ENCODE measurements around the gene UPK3BL1. TPM values are rescaled to one million over a fixed set of nuclear protein-coding genes. Genes with fewer than 3 reads are reported as not detected.
"Not testable (repeated sequence)": the region's sequence is repeated elsewhere in the genome, so short reads cannot be mapped to it uniquely, and the experiment has no call there.

Gene UPK3BL1
- total and polyA plus RNA-seq, 4 experiments from 2014 or later, result 20.1 to 46.3 (median 35.1) TPM

GRCh38 chr7:102593637-102594334 lies 48.8 kb downstream of the UPK3BL1 start:
- POLR2A ChIA-PET (ENCODE audit: partially characterized antibody); H3K4me1 Mint-ChIP-seq; CTCF ChIA-PET (ENCODE audit: partially characterized antibody); H3K27ac Mint-ChIP-seq; intact Hi-C loops (cut with micrococcal nuclease); H3K4me3 ChIP-seq (ENCODE audit: low read length in 2 of 2); H3K36me3 Mint-ChIP-seq; H3K36me3 ChIP-seq (ENCODE audit: insufficient read depth, low read length); DNase-seq; H3K4me1 ChIP-seq (ENCODE audit: insufficient read depth, low read length); H3K27ac ChIP-seq (ENCODE audit: low read depth, low read length); H3K9me3 Mint-ChIP-seq; H3K27me3 Mint-ChIP-seq; H3K4me3 Mint-ChIP-seq; H3K9me3 ChIP-seq (ENCODE audit: control insufficient read depth in 1 of 2, low read length in 2 of 2); H3K27me3 ChIP-seq (ENCODE audit: insufficient read depth, low read length): not testable (repeated sequence)

- peak; percentile 40 to 77 (median 49) for DNase-seq
- H3K4me3 Mint-ChIP-seq; H3K9me3 Mint-ChIP-seq; H3K27ac ChIP-seq (ENCODE audit: low read depth, low read length); H3K4me3 ChIP-seq (ENCODE audit: low read length in 2 of 2); H3K4me1 ChIP-seq (ENCODE audit: insufficient read depth, low read length); H3K4me1 Mint-ChIP-seq; POLR2A ChIA-PET (ENCODE audit: partially characterized antibody); intact Hi-C loops (cut with micrococcal nuclease); H3K36me3 Mint-ChIP-seq; CTCF ChIA-PET (ENCODE audit: partially characterized antibody); H3K27ac Mint-ChIP-seq; H3K27me3 ChIP-seq (ENCODE audit: insufficient read depth, low read length); H3K9me3 ChIP-seq (ENCODE audit: control insufficient read depth in 1 of 2, low read length in 2 of 2); H3K27me3 Mint-ChIP-seq; H3K36me3 ChIP-seq (ENCODE audit: insufficient read depth, low read length): not testable (repeated sequence)
These were observed 50.0 kb downstream of the UPK3BL1 start for GRCh38 chr7:102592477-102593019.

- DNase-seq; H3K9me3 Mint-ChIP-seq; H3K36me3 ChIP-seq (ENCODE audit: insufficient read depth, low read length); H3K27ac ChIP-seq (ENCODE audit: low read depth, low read length); H3K4me1 ChIP-seq (ENCODE audit: insufficient read depth, low read length); H3K4me3 Mint-ChIP-seq; intact Hi-C loops (cut with micrococcal nuclease); H3K9me3 ChIP-seq (ENCODE audit: control insufficient read depth in 1 of 2, low read length in 2 of 2); H3K27ac Mint-ChIP-seq; H3K36me3 Mint-ChIP-seq; H3K27me3 ChIP-seq (ENCODE audit: insufficient read depth, low read length); H3K4me1 Mint-ChIP-seq; POLR2A ChIA-PET (ENCODE audit: partially characterized antibody); CTCF ChIA-PET (ENCODE audit: partially characterized antibody); H3K4me3 ChIP-seq (ENCODE audit: low read length in 2 of 2); H3K27me3 Mint-ChIP-seq: not testable (repeated sequence)
These were observed 52.7 kb downstream of the UPK3BL1 start for GRCh38 chr7:102589857-102590256.

Other genes with a start within 250 kb of the UPK3BL1 start
- gene PRKRIP1, start 246.4 kb downstream of the UPK3BL1 start, total RNA-seq, result 10 to 100 TPM; 43.2 to 47.6 TPM
- 10 to 100 TPM in 1 of 2 donors, 1 to 10 TPM in 1; 9.7 to 21.7 TPM for gene PRKRIP1, start 246.4 kb downstream of the UPK3BL1 start, polyA plus RNA-seq
- 10 to 100 TPM; 29.0 to 31.6 TPM for gene ORAI2, start 209.2 kb downstream of the UPK3BL1 start, total RNA-seq
- 10 to 100 TPM; 42.9 to 53.3 TPM for gene ORAI2, start 209.2 kb downstream of the UPK3BL1 start, polyA plus RNA-seq
- 10 to 100 TPM; 11.8 to 11.9 TPM for gene ALKBH4, start 177.9 kb downstream of the UPK3BL1 start, total RNA-seq
- 10 to 100 TPM; 15.7 to 16.6 TPM for gene ALKBH4, start 177.9 kb downstream of the UPK3BL1 start, polyA plus RNA-seq
- gene LRWD1, start 177.8 kb downstream of the UPK3BL1 start, total RNA-seq, result 10 to 100 TPM; 26.0 to 28.5 TPM
- 10 to 100 TPM; 12.9 to 15.2 TPM for gene LRWD1, start 177.8 kb downstream of the UPK3BL1 start, polyA plus RNA-seq
- gene POLR2J, start 163.9 kb downstream of the UPK3BL1 start, total RNA-seq, result 10 to 100 TPM; 35.8 to 38.2 TPM
- 100 to 1,000 TPM; 122 to 126 TPM for gene POLR2J, start 163.9 kb downstream of the UPK3BL1 start, polyA plus RNA-seq
- 10 to 100 TPM; 15.2 to 15.8 TPM for gene RASA4B, start 125.0 kb downstream of the UPK3BL1 start, total RNA-seq
- gene RASA4B, start 125.0 kb downstream of the UPK3BL1 start, polyA plus RNA-seq, result 10 to 100 TPM in 1 of 2 donors, 1 to 10 TPM in 1; 5.0 to 11.5 TPM
- 10 to 100 TPM; 46.0 to 51.1 TPM for gene UPK3BL2, start 99.1 kb downstream of the UPK3BL1 start, total RNA-seq
- 1 to 10 TPM in 1 of 2 donors, under 1 TPM in 1; 0.94 to 5.5 TPM for gene UPK3BL2, start 99.1 kb downstream of the UPK3BL1 start, polyA plus RNA-seq
- under 1 TPM; 0.20 to 0.28 TPM for gene SPDYE2, start 91.6 kb downstream of the UPK3BL1 start, total RNA-seq
- 1 to 10 TPM in 1 of 2 donors, not detected in 1; 1.7 TPM for gene SPDYE2, start 91.6 kb downstream of the UPK3BL1 start, polyA plus RNA-seq
- gene POLR2J3, start 70.2 kb downstream of the UPK3BL1 start, total RNA-seq, result 100 to 1,000 TPM in 1 of 2 experiments, 10 to 100 TPM in 1; 94.1 to 119 TPM
- gene POLR2J3, start 70.2 kb downstream of the UPK3BL1 start, polyA plus RNA-seq, result 10 to 100 TPM; 21.0 to 58.9 TPM
- 10 to 100 TPM; 37.8 to 43.3 TPM for gene RASA4, start 26.0 kb downstream of the UPK3BL1 start, total RNA-seq
- gene RASA4, start 26.0 kb downstream of the UPK3BL1 start, polyA plus RNA-seq, result 10 to 100 TPM in 1 of 2 donors, 1 to 10 TPM in 1; 7.7 to 24.3 TPM
- gene SPDYE2B, start 7.5 kb upstream of the UPK3BL1 start, total RNA-seq, result not detected
- not detected for gene SPDYE2B, start 7.5 kb upstream of the UPK3BL1 start, polyA plus RNA-seq
- gene POLR2J2, start 28.9 kb upstream of the UPK3BL1 start, total RNA-seq, result 10 to 100 TPM; 21.8 to 27.7 TPM
- 1 to 10 TPM; 1.6 to 7.9 TPM for gene POLR2J2, start 28.9 kb upstream of the UPK3BL1 start, polyA plus RNA-seq
- gene FAM185A, start 106.2 kb upstream of the UPK3BL1 start, total RNA-seq, result 10 to 100 TPM in 1 of 2 experiments, 1 to 10 TPM in 1; 8.6 to 11.1 TPM
- 1 to 10 TPM; 4.6 to 7.0 TPM for gene FAM185A, start 106.2 kb upstream of the UPK3BL1 start, polyA plus RNA-seq